B cell (primary cell): ENCODE data around the gene AMOTL1.

Experiments used
- CTCF ChIP-seq: fragments of 200-600 bp; IDR thresholded peaks from one replicate; pipeline ENCODE4 v1.8.0; 2022; ENCODE audit warnings: antibody characterized with exemption, mild to moderate bottlenecking
- EZH2 ChIP-seq: IDR thresholded peaks from 2 replicates; pipeline ENCODE4 v1.6.1; 2012; ENCODE audit warnings: borderline replicate concordance, low read depth, mild to moderate bottlenecking, moderate library complexity, low read length; ENCODE audit not compliant: insufficient read depth, poor library complexity, severe bottlenecking

- TF ChIP-seq CTCF: no peak
- no peak for TF ChIP-seq EZH2
These were observed 156.5 kb downstream of the AMOTL1 start for GRCh38 chr11:94924612-94925011.
